HepG2 (cell line): ENCODE results near the gene PTK7. TPM values are rescaled to one million over a fixed set of nuclear protein-coding genes. Genes with fewer than 3 reads are reported as not detected.

Source experiments
- CHD4 ChIP-seq: fragments of 200-600 bp; sonication (generic); IDR thresholded peaks from 2 replicates; pipeline ENCODE4 v1.7.0; 2017; ENCODE audit warnings: mild to moderate bottlenecking, low read length, borderline replicate concordance
- E2F5 ChIP-seq: sonication (generic); formaldehyde crosslinking; conservative IDR thresholded peaks from 2 replicates; pipeline ENCODE4 v1.4.0; 2020; ENCODE audit warnings: missing genetic modification reagents
- MAFG ChIP-seq: sonication (generic); formaldehyde crosslinking; IDR thresholded peaks from 2 replicates; pipeline ENCODE4 v1.5.1; 2020; ENCODE audit warnings: mild to moderate bottlenecking, missing genetic modification reagents
- NBN ChIP-seq: fragments of 450-650 bp; conservative IDR thresholded peaks from 2 replicates; pipeline ENCODE4 v1.6.1; 2017
- PAF1 ChIP-seq: IDR thresholded peaks from 2 replicates; pipeline ENCODE4 v1.6.1; 2016; ENCODE audit warnings: missing genetic modification reagents, missing compliant biosample characterization
- RFXAP ChIP-seq: sonication (generic); formaldehyde crosslinking; IDR thresholded peaks from 2 replicates; pipeline ENCODE4 v1.4.0; 2020; ENCODE audit warnings: missing genetic modification reagents, borderline replicate concordance
- SOX5 ChIP-seq: IDR thresholded peaks from 2 replicates; pipeline ENCODE4 v1.6.1; 2016; ENCODE audit warnings: borderline replicate concordance
- TEAD3 ChIP-seq: optimal IDR thresholded peaks from 2 replicates; pipeline ENCODE3; 2016; ENCODE audit warnings: borderline replicate concordance
- TFDP1 ChIP-seq: IDR thresholded peaks from 2 replicates; pipeline ENCODE4 v1.6.1; 2016; ENCODE audit warnings: missing compliant biosample characterization, missing genetic modification reagents, borderline replicate concordance
- XRCC5 ChIP-seq: fragments of 200-400 bp; formaldehyde crosslinking; optimal IDR thresholded peaks from 2 replicates; pipeline ENCODE3; 2017; ENCODE audit warnings: mild to moderate bottlenecking, low read length
- ZKSCAN5 ChIP-seq: sonication (generic); formaldehyde crosslinking; IDR thresholded peaks from 2 replicates; pipeline ENCODE4 v1.5.1; 2020; ENCODE audit warnings: mild to moderate bottlenecking, missing genetic modification reagents
- ZNF282 ChIP-seq: fragments of 450-650 bp; IDR thresholded peaks from 2 replicates; pipeline ENCODE4 v1.6.1; 2018; ENCODE audit not compliant: partially characterized antibody
- ZNF354B ChIP-seq: sonication (generic); formaldehyde crosslinking; IDR thresholded peaks from 2 replicates; pipeline ENCODE4 v1.8.0; 2022; ENCODE audit warnings: mild to moderate bottlenecking, missing genetic modification reagents
- ZNF644 ChIP-seq: IDR thresholded peaks from 2 replicates; pipeline ENCODE4 v1.6.1; 2016; ENCODE audit warnings: low read depth
- ZNF674 ChIP-seq: sonication (generic); formaldehyde crosslinking; IDR thresholded peaks from 2 replicates; pipeline ENCODE4 v1.5.0; 2020; ENCODE audit warnings: low read depth, mild to moderate bottlenecking, missing genetic modification reagents
- ZNF879 ChIP-seq: sonication (generic); formaldehyde crosslinking; IDR thresholded peaks from 2 replicates; pipeline ENCODE4 v1.8.1; 2023; ENCODE audit warnings: missing genetic modification reagents
- ZNF883 ChIP-seq: sonication (generic); formaldehyde crosslinking; IDR thresholded peaks from 2 replicates; pipeline ENCODE4 v1.5.1; 2020; ENCODE audit warnings: mild to moderate bottlenecking, missing genetic modification reagents; ENCODE audit errors: not compliant biosample characterization
- polyA plus RNA-seq, 8 experiments: library from polyadenylated mRNA; depleted of rRNA in 3 of 8; stranded (reverse) in 7 of 8; unstranded in 1 of 8; fragments of >200 nt; fragmentation: Illumina TruSeq in 4 of 8; extraction: Trizol in 4 of 8; gene quantifications; 2 replicates each; pipeline versions ENCODE4 v1.2.1 to v1.2.3, GENCODE V29; 2011 to 2016; ENCODE audit warnings: low read depth in 4 of 8, missing spikeins in 1 of 8, mixed read lengths in 1 of 8; ENCODE audit not compliant: insufficient read depth in 1 of 8
- total RNA-seq, 5 experiments: library from RNA; depleted of rRNA; stranded (reverse); fragments of >200 nt; fragmentation: Illumina TruSeq; extraction: Trizol; gene quantifications; 2 replicates each; pipeline ENCODE4 v1.2.3, GENCODE V29; 2016; ENCODE audit warnings: low read depth in 1 of 5
- TF ChIP-seq, protein P1 (sequence below): sonication (generic); formaldehyde crosslinking; IDR thresholded peaks from 2 replicates; pipeline ENCODE4 v1.4.0; 2020; ENCODE audit warnings: mild to moderate bottlenecking, missing genetic modification reagents

PTK7 gene
- total and polyA plus RNA-seq, 2 of the 13 experiments (the other 11 are each of a cell fraction or from before 2014, with no cell fraction given), result 98.5 to 99.8 TPM

DNA sequence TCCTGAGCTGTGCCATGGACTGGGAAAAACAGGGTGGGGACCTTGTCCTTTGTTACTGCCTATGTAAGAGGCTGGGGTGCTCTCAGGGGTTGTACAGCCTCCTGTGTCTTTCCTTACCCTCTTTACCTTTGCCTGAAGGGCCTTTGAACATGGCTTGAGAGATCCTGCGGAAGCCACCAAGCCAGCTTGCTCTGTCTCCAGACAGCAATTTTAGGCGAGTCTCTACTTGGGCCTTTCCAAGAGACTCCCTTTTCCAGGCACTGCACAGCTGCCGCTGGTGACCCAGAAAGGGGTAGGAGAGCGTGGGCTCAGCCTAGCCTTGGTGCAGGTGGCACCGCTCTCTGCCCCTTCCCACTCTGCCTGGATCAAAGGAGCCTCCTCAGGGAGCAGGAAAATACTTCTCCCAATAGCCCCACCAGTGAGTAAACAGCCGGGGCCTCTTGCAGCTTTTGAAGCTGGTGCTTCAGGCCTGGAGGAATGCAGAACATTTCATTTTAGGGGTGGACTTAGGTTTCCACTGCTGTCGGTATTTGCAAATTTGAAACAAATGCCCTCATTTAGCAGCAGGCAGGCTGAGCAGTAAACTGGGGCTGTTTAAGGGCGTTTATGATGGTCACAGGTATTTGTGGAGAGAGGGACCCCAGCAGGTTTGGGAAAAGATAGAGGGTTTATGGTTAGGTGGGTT lies 13.9 kb downstream of the PTK7 start (continued):
- TF ChIP-seq E2F5 (CRISPR knock-in tag) (no peak), ZNF354B (CRISPR knock-in tag) (no peak), ZNF883 (CRISPR knock-in tag) (no peak), ZKSCAN5 (CRISPR knock-in tag) (no peak), TEAD3 (CRISPR knock-in tag) (peak; percentile 98), ZNF644 (no peak; the same call in 1 of the 2 replicates), PAF1 (CRISPR knock-in tag) (no peak), ZNF879 (no peak), ZNF282 (no peak), MAFG (CRISPR knock-in tag) (no peak), CHD4 (no peak; the same call in 1 of the 2 replicates), SOX5 (CRISPR knock-in tag) (peak; percentile 81; the same call in 1 of the 2 replicates), XRCC5 (no peak), RFXAP (CRISPR knock-in tag) (peak; percentile 78; the same call in 1 of the 2 replicates), NBN (no peak), TFDP1 (CRISPR knock-in tag) (no peak; the same call in 1 of the 2 replicates), ZNF674 (CRISPR knock-in tag) (no peak)
- TF ChIP-seq, protein P1, sequence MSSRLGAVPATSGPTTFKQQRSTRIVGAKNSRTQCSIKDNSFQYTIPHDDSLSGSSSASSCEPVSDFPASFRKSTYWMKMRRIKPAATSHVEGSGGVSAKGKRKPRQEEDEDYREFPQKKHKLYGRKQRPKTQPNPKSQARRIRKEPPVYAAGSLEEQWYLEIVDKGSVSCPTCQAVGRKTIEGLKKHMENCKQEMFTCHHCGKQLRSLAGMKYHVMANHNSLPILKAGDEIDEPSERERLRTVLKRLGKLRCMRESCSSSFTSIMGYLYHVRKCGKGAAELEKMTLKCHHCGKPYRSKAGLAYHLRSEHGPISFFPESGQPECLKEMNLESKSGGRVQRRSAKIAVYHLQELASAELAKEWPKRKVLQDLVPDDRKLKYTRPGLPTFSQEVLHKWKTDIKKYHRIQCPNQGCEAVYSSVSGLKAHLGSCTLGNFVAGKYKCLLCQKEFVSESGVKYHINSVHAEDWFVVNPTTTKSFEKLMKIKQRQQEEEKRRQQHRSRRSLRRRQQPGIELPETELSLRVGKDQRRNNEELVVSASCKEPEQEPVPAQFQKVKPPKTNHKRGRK (CRISPR knock-in tag), result no peak
